Measurements from ENCODE around the gene ITGB7. TPM values are rescaled to one million over a fixed set of nuclear protein-coding genes. Genes with fewer than 3 reads are reported as not detected.

ITGB7 gene, protein sequence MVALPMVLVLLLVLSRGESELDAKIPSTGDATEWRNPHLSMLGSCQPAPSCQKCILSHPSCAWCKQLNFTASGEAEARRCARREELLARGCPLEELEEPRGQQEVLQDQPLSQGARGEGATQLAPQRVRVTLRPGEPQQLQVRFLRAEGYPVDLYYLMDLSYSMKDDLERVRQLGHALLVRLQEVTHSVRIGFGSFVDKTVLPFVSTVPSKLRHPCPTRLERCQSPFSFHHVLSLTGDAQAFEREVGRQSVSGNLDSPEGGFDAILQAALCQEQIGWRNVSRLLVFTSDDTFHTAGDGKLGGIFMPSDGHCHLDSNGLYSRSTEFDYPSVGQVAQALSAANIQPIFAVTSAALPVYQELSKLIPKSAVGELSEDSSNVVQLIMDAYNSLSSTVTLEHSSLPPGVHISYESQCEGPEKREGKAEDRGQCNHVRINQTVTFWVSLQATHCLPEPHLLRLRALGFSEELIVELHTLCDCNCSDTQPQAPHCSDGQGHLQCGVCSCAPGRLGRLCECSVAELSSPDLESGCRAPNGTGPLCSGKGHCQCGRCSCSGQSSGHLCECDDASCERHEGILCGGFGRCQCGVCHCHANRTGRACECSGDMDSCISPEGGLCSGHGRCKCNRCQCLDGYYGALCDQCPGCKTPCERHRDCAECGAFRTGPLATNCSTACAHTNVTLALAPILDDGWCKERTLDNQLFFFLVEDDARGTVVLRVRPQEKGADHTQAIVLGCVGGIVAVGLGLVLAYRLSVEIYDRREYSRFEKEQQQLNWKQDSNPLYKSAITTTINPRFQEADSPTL
- total RNA-seq (ENCODE audit: unreplicated experiment), result not detected
- long read RNA-seq, result 0 reads

- peaks cover 5% of the 10 kb centered on the region for H3K9me3 Mint-ChIP-seq (ENCODE audit: unreplicated experiment)
- peaks cover 2% of the 10 kb centered on the region for H3K27me3 Mint-ChIP-seq (ENCODE audit: unreplicated experiment)
- no peaks in the 10 kb centered on the region for H3K4me1 Mint-ChIP-seq (ENCODE audit: low read depth, unreplicated experiment)
- H3K36me3 Mint-ChIP-seq (ENCODE audit: unreplicated experiment), result no peaks in the 10 kb centered on the region
- H3K27ac Mint-ChIP-seq (ENCODE audit: unreplicated experiment), result no peak within 1 kb of the TSS
- TF ChIP-seq, protein P1, sequence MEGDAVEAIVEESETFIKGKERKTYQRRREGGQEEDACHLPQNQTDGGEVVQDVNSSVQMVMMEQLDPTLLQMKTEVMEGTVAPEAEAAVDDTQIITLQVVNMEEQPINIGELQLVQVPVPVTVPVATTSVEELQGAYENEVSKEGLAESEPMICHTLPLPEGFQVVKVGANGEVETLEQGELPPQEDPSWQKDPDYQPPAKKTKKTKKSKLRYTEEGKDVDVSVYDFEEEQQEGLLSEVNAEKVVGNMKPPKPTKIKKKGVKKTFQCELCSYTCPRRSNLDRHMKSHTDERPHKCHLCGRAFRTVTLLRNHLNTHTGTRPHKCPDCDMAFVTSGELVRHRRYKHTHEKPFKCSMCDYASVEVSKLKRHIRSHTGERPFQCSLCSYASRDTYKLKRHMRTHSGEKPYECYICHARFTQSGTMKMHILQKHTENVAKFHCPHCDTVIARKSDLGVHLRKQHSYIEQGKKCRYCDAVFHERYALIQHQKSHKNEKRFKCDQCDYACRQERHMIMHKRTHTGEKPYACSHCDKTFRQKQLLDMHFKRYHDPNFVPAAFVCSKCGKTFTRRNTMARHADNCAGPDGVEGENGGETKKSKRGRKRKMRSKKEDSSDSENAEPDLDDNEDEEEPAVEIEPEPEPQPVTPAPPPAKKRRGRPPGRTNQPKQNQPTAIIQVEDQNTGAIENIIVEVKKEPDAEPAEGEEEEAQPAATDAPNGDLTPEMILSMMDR (IDR thresholded peaks at IDR 0.05; ENCODE audit: partially characterized antibody, unreplicated experiment), result no peak
- DNase-seq, result no peak
- H3K4me3 Mint-ChIP-seq (ENCODE audit: unreplicated experiment), result no peak within 1 kb of the TSS
These were observed at the start of gene ITGB7 for GRCh38 chr12:53207042-53207441. Gene ITGB7, minus strand, starts transcription at chr12:53207251. Its CDS starts 6,808 bp downstream, at chr12:53200443.

DNA sequence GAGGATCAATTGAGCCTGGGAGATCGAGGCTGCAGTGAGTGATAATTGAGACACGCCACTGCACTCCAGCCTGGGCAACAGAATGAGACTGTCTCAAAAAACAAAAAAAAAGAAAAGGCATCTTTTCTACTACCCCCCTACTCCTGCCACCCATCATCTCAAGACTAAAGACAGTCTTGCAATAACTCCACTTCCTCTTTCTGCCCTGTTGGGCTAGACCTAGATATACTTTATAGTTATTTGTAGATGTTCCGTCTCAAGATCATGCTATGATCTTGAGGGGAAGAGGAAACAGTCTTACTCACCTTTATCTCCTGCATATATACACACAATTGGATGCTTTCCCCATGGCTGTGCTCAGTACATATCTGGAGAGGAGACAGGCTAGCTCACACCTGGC, 48.9 kb upstream of the ITGB7 start:
- Mint-ChIP-seq H3K27me3 (ENCODE audit: unreplicated experiment) (peaks cover 10% of the 10 kb centered on the region), H3K4me1 (ENCODE audit: low read depth, unreplicated experiment) (no peaks in the 10 kb centered on the region), H3K27ac (ENCODE audit: unreplicated experiment) (no peak overlapping the region), H3K4me3 (ENCODE audit: unreplicated experiment) (no peak overlapping the region), H3K36me3 (ENCODE audit: unreplicated experiment) (peaks cover 5% of the 10 kb centered on the region), H3K9me3 (ENCODE audit: unreplicated experiment) (peaks cover 5% of the 10 kb centered on the region)
- no peak for DNase-seq
- TF ChIP-seq, protein P1 (IDR thresholded peaks at IDR 0.05; ENCODE audit: partially characterized antibody, unreplicated experiment), result no peak

DNA sequence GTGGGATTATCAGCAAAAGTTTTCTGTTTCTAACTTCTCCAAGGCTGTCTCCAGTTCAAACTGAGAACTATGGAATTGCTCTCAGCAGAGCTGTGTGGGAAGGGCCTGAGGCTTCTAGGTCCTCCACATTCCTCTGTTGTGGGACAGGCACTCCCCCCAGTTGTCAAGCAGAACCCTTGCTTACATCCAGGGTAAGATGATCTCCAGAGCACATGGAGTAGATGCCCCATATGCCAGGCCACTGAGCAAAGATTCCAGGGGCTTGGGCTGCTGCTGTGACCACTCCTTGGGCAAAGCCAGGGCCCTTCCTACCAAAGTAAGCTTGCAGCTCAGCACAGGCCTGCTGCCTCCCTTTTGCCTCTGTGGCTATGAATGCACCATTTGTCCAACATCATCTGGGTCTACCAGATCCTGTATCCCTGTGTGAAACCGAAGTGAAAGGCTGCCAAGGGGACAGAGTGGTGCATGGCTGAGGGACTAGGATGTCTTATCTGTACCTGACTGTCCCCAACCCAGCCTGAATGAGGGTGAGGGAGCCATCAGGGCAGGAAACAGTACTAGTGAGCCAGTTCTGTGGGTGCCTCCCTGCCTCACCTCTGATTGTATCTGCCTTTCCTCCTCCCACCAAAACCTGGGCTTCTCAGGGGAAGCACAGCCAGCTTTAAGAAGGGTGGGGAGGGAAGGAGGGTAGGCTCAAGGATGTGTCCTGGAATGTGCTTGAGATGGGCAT, 47.9 kb upstream of the ITGB7 start:
- peaks cover 5% of the 10 kb centered on the region for H3K9me3 Mint-ChIP-seq (ENCODE audit: unreplicated experiment)
- peaks cover 14% of the 10 kb centered on the region for H3K27me3 Mint-ChIP-seq (ENCODE audit: unreplicated experiment)
- peaks cover 5% of the 10 kb centered on the region for H3K36me3 Mint-ChIP-seq (ENCODE audit: unreplicated experiment)
- H3K4me1 Mint-ChIP-seq (ENCODE audit: low read depth, unreplicated experiment), result no peaks in the 10 kb centered on the region
- no peak overlapping the region for H3K4me3 Mint-ChIP-seq (ENCODE audit: unreplicated experiment)
- no peak overlapping the region for H3K27ac Mint-ChIP-seq (ENCODE audit: unreplicated experiment)
- TF ChIP-seq, protein P1 (IDR thresholded peaks at IDR 0.05; ENCODE audit: partially characterized antibody, unreplicated experiment), result no peak
- no peak for DNase-seq

- Mint-ChIP-seq H3K27ac (ENCODE audit: unreplicated experiment) (peak overlapping the region; percentile 52), H3K9me3 (ENCODE audit: unreplicated experiment) (peaks cover 5% of the 10 kb centered on the region), H3K27me3 (ENCODE audit: unreplicated experiment) (peaks cover 14% of the 10 kb centered on the region), H3K4me3 (ENCODE audit: unreplicated experiment) (peak overlapping the region; percentile 99), H3K36me3 (ENCODE audit: unreplicated experiment) (peaks cover 5% of the 10 kb centered on the region), H3K4me1 (ENCODE audit: low read depth, unreplicated experiment) (no peaks in the 10 kb centered on the region)
- DNase-seq, result no peak
- TF ChIP-seq, protein P1 (IDR thresholded peaks at IDR 0.05; ENCODE audit: partially characterized antibody, unreplicated experiment), result no peak
These were observed 46.2 kb upstream of the ITGB7 start for GRCh38 chr12:53253298-53253697.
